H1 (cell line): ENCODE data around the gene SSC5D. TPM values are rescaled to one million over a fixed set of nuclear protein-coding genes. Genes with fewer than 3 reads are reported as not detected.

ENCODE experiments used
- CTCF ChIA-PET: fragments of 300-600 bp; sonication (Branson Sonifier 250); formaldehyde crosslinking; loops from one replicate; lab custom pipeline; 2021; ENCODE audit not compliant: partially characterized antibody; lab: Charles Lee
- POLR2A ChIA-PET: fragments of 300-600 bp; sonication (Branson Sonifier 250); formaldehyde crosslinking; loops from one replicate; lab custom pipeline; 2021; ENCODE audit warnings: inconsistent platforms; ENCODE audit not compliant: partially characterized antibody; lab: Charles Lee
- DNase-seq, 2 experiments: peaks; one replicate each; pipeline versions ENCODE4 v3.0.0 to v3.0.0-alpha.2; 2010 to 2022; ENCODE audit warnings: low spot score in 2 of 2, low read depth in 1 of 2, mixed read lengths in 1 of 2
- FAIRE-seq: peaks from 2 replicates; lab custom pipeline; 2011; peaks lifted over from hg19 to GRCh38; lab: Jason Lieb, UNC
- H2AFZ ChIP-seq: 2 replicates; pipeline ENCODE4 v1.8.1; 2012; ENCODE audit warnings: low read length, inconsistent platforms
- H2AK5ac ChIP-seq: 2 replicates; pipeline ENCODE4 v1.6.1; 2013; ENCODE audit warnings: low read depth, low read length
- H2BK120ac ChIP-seq: replicated peaks from 2 replicates; pipeline ENCODE3; 2013; ENCODE audit warnings: low read depth, low read length, inconsistent platforms
- H2BK12ac ChIP-seq: 2 replicates; pipeline ENCODE4 v1.6.1; 2013; ENCODE audit warnings: low read depth, low read length
- H2BK15ac ChIP-seq: 2 replicates; pipeline ENCODE4 v1.6.1; 2013; ENCODE audit warnings: low read length
- H2BK20ac ChIP-seq: 2 replicates; pipeline ENCODE4 v1.6.1; 2013; ENCODE audit warnings: low read length
- H2BK5ac ChIP-seq: 2 replicates; pipeline ENCODE4 v1.6.1; 2013; ENCODE audit warnings: low read depth, low read length
- H3K14ac ChIP-seq: 2 replicates; pipeline ENCODE4 v1.6.1; 2013; ENCODE audit warnings: inconsistent platforms; ENCODE audit not compliant: insufficient read length
- H3K18ac ChIP-seq: 2 replicates; pipeline ENCODE4 v1.6.1; 2013; ENCODE audit warnings: low read length; ENCODE audit errors: extremely low read depth
- H3K23ac ChIP-seq: 2 replicates; pipeline ENCODE4 v1.6.1; 2013; ENCODE audit warnings: inconsistent platforms; ENCODE audit not compliant: insufficient read length
- H3K23me2 ChIP-seq: 2 replicates; pipeline ENCODE4 v1.6.1; 2013; ENCODE audit warnings: low read depth, low read length
- H3K27ac ChIP-seq: 2 replicates; pipeline ENCODE4 v1.6.1; 2011; ENCODE audit warnings: low read depth, low read length, inconsistent platforms
- H3K27me3 ChIP-seq, 4 experiments: replicated peaks in 1 of 4; 1 replicate in 1 of 4; 2 replicates in 3 of 4; pipeline versions ENCODE4 v1.6.1 to v1.8.1; 2011 to 2013; ENCODE audit warnings: low read length in 3 of 4, mild to moderate bottlenecking in 3 of 4, inconsistent platforms in 2 of 4, mixed read lengths in 2 of 4, moderate library complexity in 1 of 4; ENCODE audit not compliant: control insufficient read depth in 3 of 4, insufficient read depth in 3 of 4; ENCODE audit errors: extremely low read depth in 1 of 4
- H3K36me3 ChIP-seq, 4 experiments: 2 replicates each; pipeline versions ENCODE4 v1.6.1 to v1.8.1; 2011 to 2013; ENCODE audit warnings: mild to moderate bottlenecking in 4 of 4, low read length in 3 of 4, moderate library complexity in 2 of 4, control low read depth in 1 of 4, inconsistent platforms in 1 of 4; ENCODE audit not compliant: insufficient read depth in 4 of 4, control insufficient read depth in 2 of 4
- H3K4ac ChIP-seq: replicated peaks from 2 replicates; pipeline ENCODE3; 2013; ENCODE audit warnings: low read length, low read depth, mixed read lengths, inconsistent platforms; ENCODE audit not compliant: insufficient read length
- H3K4me1 ChIP-seq, 4 experiments: replicated peaks in 1 of 4; 1 replicate in 1 of 4; 2 replicates in 3 of 4; pipeline versions ENCODE4 v1.6.1 to v1.8.1; 2011 to 2013; ENCODE audit warnings: low read length in 3 of 4, inconsistent platforms in 2 of 4, mixed read lengths in 1 of 4; ENCODE audit not compliant: insufficient read depth in 4 of 4, control insufficient read depth in 3 of 4
- H3K4me2 ChIP-seq, 2 experiments: 2 replicates each; pipeline versions ENCODE4 v1.6.1 to v1.8.1; 2011 to 2013; ENCODE audit warnings: low read depth in 2 of 2, low read length in 2 of 2, control low read depth in 1 of 2, inconsistent platforms in 1 of 2, mild to moderate bottlenecking in 1 of 2; ENCODE audit not compliant: insufficient read depth in 1 of 2
- H3K4me3 ChIP-seq, 4 experiments: fragments of 200-600, 300-600 bp in 1 of 4; sonication (generic), shearing (Covaris generic), sonication (Bioruptor Twin) in 1 of 4; 2 replicates each; pipeline versions ENCODE4 v1.5.1 to v1.8.1; 2011 to 2016; ENCODE audit warnings: low read length in 4 of 4, low read depth in 3 of 4, control low read depth in 2 of 4, inconsistent platforms in 2 of 4, mild to moderate bottlenecking in 2 of 4, mixed read lengths in 1 of 4, moderate library complexity in 1 of 4; ENCODE audit not compliant: insufficient read depth in 2 of 4; ENCODE audit errors: extremely low read depth in 1 of 4
- H3K56ac ChIP-seq: replicated peaks from 2 replicates; pipeline ENCODE3; 2013; ENCODE audit warnings: low read depth, mild to moderate bottlenecking, mixed read lengths, low read length, inconsistent platforms; ENCODE audit not compliant: insufficient read length
- H3K79me1 ChIP-seq: 2 replicates; pipeline ENCODE4 v1.6.1; 2013; ENCODE audit warnings: low read depth, low read length, control low read depth
- H3K79me2 ChIP-seq, 2 experiments: 2 replicates each; pipeline versions ENCODE4 v1.6.1 to v1.8.1; 2012 to 2013; ENCODE audit warnings: low read length in 2 of 2, mild to moderate bottlenecking in 2 of 2, inconsistent platforms in 1 of 2; ENCODE audit not compliant: insufficient read depth in 2 of 2, control insufficient read depth in 1 of 2
- H3K9ac ChIP-seq, 4 experiments: replicated peaks in 1 of 4; 1 replicate in 1 of 4; 2 replicates in 3 of 4; pipeline versions ENCODE4 v1.6.1 to v1.8.1; 2011 to 2013; ENCODE audit warnings: low read depth in 3 of 4, low read length in 3 of 4, control low read depth in 2 of 4, mild to moderate bottlenecking in 2 of 4, moderate library complexity in 2 of 4, inconsistent platforms in 1 of 4; ENCODE audit errors: extremely low read depth in 1 of 4
- H3K9me3 ChIP-seq, 2 experiments: 2 replicates each; pipeline versions ENCODE4 v1.6.1 to v1.8.1; 2012 to 2013; ENCODE audit warnings: mild to moderate bottlenecking in 2 of 2, moderate library complexity in 2 of 2, control low read depth in 1 of 2, inconsistent platforms in 1 of 2, low read depth in 1 of 2, low read length in 1 of 2, mixed read lengths in 1 of 2; ENCODE audit not compliant: insufficient read depth in 2 of 2
- H4K20me1 ChIP-seq, 2 experiments: replicated peaks in 1 of 2; 2 replicates each; pipeline versions ENCODE3 to v1.8.1; 2011 to 2013; ENCODE audit warnings: inconsistent platforms in 2 of 2, low read length in 2 of 2, mild to moderate bottlenecking in 1 of 2; ENCODE audit not compliant: insufficient read depth in 2 of 2, control insufficient read depth in 1 of 2
- H4K5ac ChIP-seq: 2 replicates; pipeline ENCODE4 v1.6.1; 2013; ENCODE audit warnings: low read length, low read depth, mixed read lengths, inconsistent platforms; ENCODE audit not compliant: insufficient read length
- H4K8ac ChIP-seq: 2 replicates; pipeline ENCODE4 v1.8.0; 2013; ENCODE audit warnings: mild to moderate bottlenecking, moderate library complexity, low read length, inconsistent platforms; ENCODE audit not compliant: insufficient read depth; ENCODE audit errors: extremely low read depth
- H4K91ac ChIP-seq: replicated peaks from 2 replicates; pipeline ENCODE3; 2013; ENCODE audit warnings: low read length, mixed read lengths, inconsistent platforms; ENCODE audit not compliant: insufficient read length
- BRCA1 ChIP-seq: IDR thresholded peaks from 2 replicates; pipeline ENCODE4 v1.6.1; 2012; ENCODE audit warnings: low read depth, low read length, improper control_type of control experiment
- CHD2 ChIP-seq: IDR thresholded peaks from 2 replicates; pipeline ENCODE4 v1.6.1; 2012; ENCODE audit warnings: low read length, improper control_type of control experiment
- EZH2 ChIP-seq: fragments of 200-600 bp; sonication (generic); IDR thresholded peaks from 2 replicates; pipeline ENCODE4 v1.7.1; 2012; ENCODE audit warnings: low read depth, mild to moderate bottlenecking, moderate library complexity, low read length, inconsistent platforms; ENCODE audit not compliant: severe bottlenecking
- FOSL1 ChIP-seq: IDR thresholded peaks from 2 replicates; pipeline ENCODE4 v1.6.1; 2011; ENCODE audit warnings: mild to moderate bottlenecking, low read depth, low read length, moderate library complexity; ENCODE audit not compliant: insufficient read depth
- KDM4A ChIP-seq: IDR thresholded peaks from one replicate; pipeline ENCODE4 v1.7.1; 2012; ENCODE audit warnings: low read depth, mild to moderate bottlenecking, moderate library complexity, low read length, inconsistent platforms; ENCODE audit not compliant: severe bottlenecking
- MAFK ChIP-seq: IDR thresholded peaks from 2 replicates; pipeline ENCODE4 v1.6.1; 2012; ENCODE audit warnings: low read depth, mild to moderate bottlenecking, improper control_type of control experiment, low read length
- NANOG ChIP-seq: IDR thresholded peaks from 2 replicates; pipeline ENCODE4 v1.6.1; 2011; ENCODE audit warnings: low read length, low read depth, mild to moderate bottlenecking, inconsistent platforms; ENCODE audit not compliant: insufficient read depth, poor library complexity, severe bottlenecking
- POU5F1 ChIP-seq: IDR thresholded peaks from 2 replicates; pipeline ENCODE4 v1.6.1; 2011; ENCODE audit warnings: low read depth, mild to moderate bottlenecking, low read length, moderate library complexity
- RBBP5 ChIP-seq: IDR thresholded peaks from 2 replicates; pipeline ENCODE4 v1.7.1; 2012; ENCODE audit warnings: low read depth, mild to moderate bottlenecking, inconsistent platforms, low read length, moderate library complexity, borderline replicate concordance
- TAF7 ChIP-seq: optimal IDR thresholded peaks from 2 replicates; pipeline ENCODE3; 2011; ENCODE audit warnings: low read depth, mild to moderate bottlenecking, inconsistent platforms, low read length, moderate library complexity, borderline replicate concordance
- ZNF274 ChIP-seq: IDR thresholded peaks from 2 replicates; pipeline ENCODE4 v1.7.0; 2012; ENCODE audit warnings: low read length, borderline replicate concordance; ENCODE audit errors: extremely low read depth
- WGBS, 2 experiments: shearing (Covaris generic) in 1 of 2; methylation state at CpG; one replicate each; pipeline versions ENCODE4 v1.1.6 to v1.1.7; 2013 to 2015; ENCODE audit warnings: low lambda C conversion rate in 2 of 2, mixed read lengths in 2 of 2, inconsistent platforms in 1 of 2, low coverage in 1 of 2, missing lambda C conversion rate in 1 of 2; ENCODE audit not compliant: insufficient replicate concordance in 2 of 2, insufficient coverage in 1 of 2, insufficient read length in 1 of 2; ENCODE audit errors: extremely low coverage in 1 of 2, missing lambda C conversion rate in 1 of 2; 5-methylcytosine and 5-hydroxymethylcytosine counted together
- polyA plus RNA-seq, 7 experiments: library from polyadenylated mRNA; depleted of rRNA in 3 of 7; stranded (reverse) in 5 of 7; unstranded in 2 of 7; fragments of >200 nt in 5 of 7; fragments of 200-250 nt in 2 of 7; gene quantifications; 1 replicate in 5 of 7; 2 replicates in 1 of 7; 4 replicates in 1 of 7; pipeline versions ENCODE4 v1.2.1 to v1.2.3, GENCODE V29; 2011 to 2013; ENCODE audit warnings: missing spikeins in 2 of 7, mixed read lengths in 2 of 7
- total RNA-seq: library from RNA; stranded (reverse); fragmentation: NEBNext Ultra II Directional; extraction: Animal tissue kit (Norgen Biotek cat#: 25700); gene quantifications from 2 replicates; pipeline ENCODE4 v1.2.1, GENCODE V29; 2021
- TF ChIP-seq, protein P1 (sequence below): IDR thresholded peaks from 2 replicates; pipeline ENCODE4 v1.6.1; 2012; ENCODE audit warnings: inconsistent platforms

Gene SSC5D
- total and polyA plus RNA-seq, 2 of the 8 experiments (the other 6 are each of a cell fraction or from before 2014, with no cell fraction given) = 0.39 to 1.7 TPM

DNA sequence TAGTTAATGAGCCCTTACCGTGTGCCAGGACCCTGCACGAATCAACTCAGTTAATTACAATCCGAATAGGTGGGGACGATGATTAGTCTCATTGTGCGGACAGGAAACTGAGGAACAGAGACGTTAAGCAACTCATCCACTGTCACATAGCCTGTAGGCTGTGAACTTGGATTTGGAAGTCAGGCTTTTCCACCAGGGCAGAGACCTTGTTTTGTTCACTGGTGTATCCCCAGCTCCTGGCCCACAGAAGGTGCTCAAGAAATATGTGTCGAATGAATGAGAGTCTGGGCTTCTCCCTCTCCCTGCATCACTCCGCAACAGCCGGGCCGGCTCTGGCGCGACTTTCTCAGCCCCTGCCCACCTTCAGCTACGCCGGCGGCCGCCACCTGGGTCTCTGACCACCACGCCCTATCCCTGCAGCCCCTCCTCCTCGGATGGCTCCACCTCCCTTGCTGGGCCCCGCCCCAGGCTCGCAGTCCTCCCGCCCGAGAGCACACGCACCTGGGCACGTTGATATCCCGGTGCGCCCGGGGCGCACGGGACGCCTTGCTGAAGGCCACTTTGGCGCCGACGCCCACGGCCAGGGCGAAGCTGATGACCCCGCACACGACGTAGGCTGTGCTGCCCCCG, 46.4 kb upstream of the SSC5D start:
- H3K9me3 ChIP-seq = no peaks in the 10 kb centered on the region
- no peak overlapping the region for H3K27ac ChIP-seq
- H3K9ac ChIP-seq = no peak overlapping the region
- peaks cover 14% of the 10 kb centered on the region; the same call in 1 of the 2 replicates for H3K23me2 ChIP-seq
- no peaks in the 10 kb centered on the region for H3K79me2 ChIP-seq
- WGBS, 2 experiments = 4% methylated on average over 18 of the region's 39 CpGs; no CpG with 5 or more reads in 1 of the 2 experiments
- no peak overlapping the region for H2BK20ac ChIP-seq
- H2BK5ac ChIP-seq = no peak overlapping the region
- H2BK120ac ChIP-seq = no peak overlapping the region
- FAIRE-seq (no peak), DNase-seq (peak in 1 of 2 experiments; percentile 92)
- H4K91ac ChIP-seq = no peak overlapping the region
- H2BK15ac ChIP-seq = peak overlapping the region; percentile 93; the same call in 1 of the 2 replicates
- no peak overlapping the region for H3K56ac ChIP-seq
- ChIA-PET CTCF (interaction anchor here (0.5 to 1.6 kb wide), 4 partner anchors 12 to 191 kb away, joined by 3 to 8 read pairs (median 3); no protein-coding TSS in a partner anchor), POLR2A (interaction anchor here (0.8 to 4.4 kb wide), 7 partner anchors 11 to 58 kb away, joined by 4 to 21 read pairs (median 5); partner anchors contain the start of genes NAT14, TMEM238 and UBE2S)
- peaks cover 4 to 14% of the 10 kb centered on the region in 2 experiments for H4K20me1 ChIP-seq
- peak overlapping the region; percentile 5; the same call in 1 of the 2 replicates for H2BK12ac ChIP-seq
- H2AK5ac ChIP-seq = no peak overlapping the region
- H3K23ac ChIP-seq = no peak overlapping the region
- H3K79me1 ChIP-seq = no peaks in the 10 kb centered on the region
- H3K4me1 ChIP-seq = peaks cover 6 to 21% (median 9%) of the 10 kb centered on the region in 4 experiments
- H3K14ac ChIP-seq = no peak overlapping the region
- no peak overlapping the region for H3K4ac ChIP-seq
- no peaks in the 10 kb centered on the region for H3K36me3 ChIP-seq
- peak overlapping the region; percentile 74 to 92 for H3K4me2 ChIP-seq
- no peak overlapping the region; the same call in 1 of the 2 replicates for H3K18ac ChIP-seq
- peaks cover 42 to 84% (median 73%) of the 10 kb centered on the region in 4 experiments for H3K27me3 ChIP-seq
- peak overlapping the region; percentile 16; the same call in 1 of the 2 replicates for H4K8ac ChIP-seq
- H4K5ac ChIP-seq = no peak overlapping the region
- no peak overlapping the region for H2AFZ ChIP-seq
- peak overlapping the region; percentile 11 to 65 (median 42); a peak in 7 of 8 replicates for H3K4me3 ChIP-seq
- TF ChIP-seq MAFK (no peak), FOSL1 (no peak), BRCA1 (no peak), POU5F1 (no peak), NANOG (no peak), RBBP5 (no peak), CHD2 (no peak), EZH2 (peak; percentile 77), KDM4A (peak; percentile 8), ZNF274 (no peak), TAF7 (no peak)
- TF ChIP-seq, protein P1, sequence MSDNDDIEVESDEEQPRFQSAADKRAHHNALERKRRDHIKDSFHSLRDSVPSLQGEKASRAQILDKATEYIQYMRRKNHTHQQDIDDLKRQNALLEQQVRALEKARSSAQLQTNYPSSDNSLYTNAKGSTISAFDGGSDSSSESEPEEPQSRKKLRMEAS = no peak; the same call in 1 of the 2 replicates
